ENCODE measurements around the gene CLDND2. TPM values are rescaled to one million over a fixed set of nuclear protein-coding genes. Genes with fewer than 3 reads are reported as not detected.

The CLDND2 gene
- total and polyA plus RNA-seq, 10 of the 15 experiments (the other 5 are each of a cell fraction or from before 2014, with no cell fraction given): 0.24 to 7.1 (median 1.8) TPM; not detected in 1

Other genes starting within 250 kb of the CLDND2 start
Only the 7 nearest of the 16 such genes appear.
- not detected in 2 replicates for gene IGLON5, start 57.4 kb downstream of the CLDND2 start, total RNA-seq (2014; rRNA removed)
- gene IGLON5, start 57.4 kb downstream of the CLDND2 start, total RNA-seq (2014; rRNA removed; fragmentation: Illumina TruSeq; extraction: Trizol): not detected in 2 replicates
- gene IGLON5, start 57.4 kb downstream of the CLDND2 start, total RNA-seq (2021): not detected in 2 replicates
- not detected in 2 replicates for gene IGLON5, start 57.4 kb downstream of the CLDND2 start, polyA plus RNA-seq (2011; rRNA removed)
- not detected in 2 replicates for gene IGLON5, start 57.4 kb downstream of the CLDND2 start, polyA plus RNA-seq (2014; fragmentation: Illumina TruSeq; extraction: Trizol)
- not detected for gene IGLON5, start 57.4 kb downstream of the CLDND2 start, polyA plus RNA-seq (2014; fragmentation: Nextera tagmentation; extraction: Ambion mirVana)
- gene IGLON5, start 57.4 kb downstream of the CLDND2 start, polyA plus RNA-seq (2014; rRNA removed): not detected in 2 replicates
- not detected for gene IGLON5, start 57.4 kb downstream of the CLDND2 start, polyA plus RNA-seq (2016; fragmentation: Nextera tagmentation; extraction: Ambion mirVana)
- gene VSIG10L, start 26.9 kb downstream of the CLDND2 start, total RNA-seq (2014; rRNA removed): 0.16 and 0.23 TPM in 2 replicates
- gene VSIG10L, start 26.9 kb downstream of the CLDND2 start, total RNA-seq (2014; rRNA removed; fragmentation: Illumina TruSeq; extraction: Trizol): 0.18 and 0.27 TPM in 2 replicates
- 0.64 and 0.77 TPM in 2 replicates for gene VSIG10L, start 26.9 kb downstream of the CLDND2 start, total RNA-seq (2021)
- gene VSIG10L, start 26.9 kb downstream of the CLDND2 start, polyA plus RNA-seq (2011; rRNA removed): 0.62 and 0.80 TPM in 2 replicates
- gene VSIG10L, start 26.9 kb downstream of the CLDND2 start, polyA plus RNA-seq (2014; fragmentation: Illumina TruSeq; extraction: Trizol): 0.59 and 0.62 TPM in 2 replicates
- gene VSIG10L, start 26.9 kb downstream of the CLDND2 start, polyA plus RNA-seq (2014; fragmentation: Nextera tagmentation; extraction: Ambion mirVana): under 1 TPM; 0.09 to 0.11 TPM
- 0.47 and 0.67 TPM in 2 replicates for gene VSIG10L, start 26.9 kb downstream of the CLDND2 start, polyA plus RNA-seq (2014; rRNA removed)
- gene VSIG10L, start 26.9 kb downstream of the CLDND2 start, polyA plus RNA-seq (2016; fragmentation: Nextera tagmentation; extraction: Ambion mirVana): under 1 TPM; 0.40 to 0.93 TPM
- gene ETFB, start 2.6 kb downstream of the CLDND2 start, total RNA-seq (2014; rRNA removed): 75.9 and 82.7 TPM in 2 replicates
- 77.3 and 92.8 TPM in 2 replicates for gene ETFB, start 2.6 kb downstream of the CLDND2 start, total RNA-seq (2014; rRNA removed; fragmentation: Illumina TruSeq; extraction: Trizol)
- gene ETFB, start 2.6 kb downstream of the CLDND2 start, total RNA-seq (2021): 129 and 133 TPM in 2 replicates
- gene ETFB, start 2.6 kb downstream of the CLDND2 start, polyA plus RNA-seq (2011; rRNA removed): 35.9 and 66.3 TPM in 2 replicates
- 5.2 and 33.4 TPM in 2 replicates for gene ETFB, start 2.6 kb downstream of the CLDND2 start, polyA plus RNA-seq (2014; fragmentation: Illumina TruSeq; extraction: Trizol)
- 10 to 100 TPM; 15.1 to 50.1 TPM for gene ETFB, start 2.6 kb downstream of the CLDND2 start, polyA plus RNA-seq (2014; fragmentation: Nextera tagmentation; extraction: Ambion mirVana)
- 108 and 126 TPM in 2 replicates for gene ETFB, start 2.6 kb downstream of the CLDND2 start, polyA plus RNA-seq (2014; rRNA removed)
- 100 to 1,000 TPM; 142 to 166 TPM for gene ETFB, start 2.6 kb downstream of the CLDND2 start, polyA plus RNA-seq (2016; fragmentation: Nextera tagmentation; extraction: Ambion mirVana)
- gene NKG7, start 3.7 kb upstream of the CLDND2 start, total RNA-seq (2014; rRNA removed): 16.2 and 17.1 TPM in 2 replicates
- gene NKG7, start 3.7 kb upstream of the CLDND2 start, total RNA-seq (2014; rRNA removed; fragmentation: Illumina TruSeq; extraction: Trizol): 10.0 and 11.3 TPM in 2 replicates
- gene NKG7, start 3.7 kb upstream of the CLDND2 start, total RNA-seq (2021): 21.0 and 23.1 TPM in 2 replicates
- gene NKG7, start 3.7 kb upstream of the CLDND2 start, polyA plus RNA-seq (2011; rRNA removed): 5.2 and 14.4 TPM in 2 replicates
- gene NKG7, start 3.7 kb upstream of the CLDND2 start, polyA plus RNA-seq (2014; fragmentation: Illumina TruSeq; extraction: Trizol): 5.0 and 15.7 TPM in 2 replicates
- gene NKG7, start 3.7 kb upstream of the CLDND2 start, polyA plus RNA-seq (2014; fragmentation: Nextera tagmentation; extraction: Ambion mirVana): 10 to 100 TPM; 35.1 to 48.7 TPM
- gene NKG7, start 3.7 kb upstream of the CLDND2 start, polyA plus RNA-seq (2014; rRNA removed): 27.3 and 29.5 TPM in 2 replicates
- 10 to 100 TPM; 21.5 to 24.7 TPM for gene NKG7, start 3.7 kb upstream of the CLDND2 start, polyA plus RNA-seq (2016; fragmentation: Nextera tagmentation; extraction: Ambion mirVana)
- gene LIM2, start 19.0 kb upstream of the CLDND2 start, total RNA-seq (2014; rRNA removed): not detected in 2 replicates
- gene LIM2, start 19.0 kb upstream of the CLDND2 start, total RNA-seq (2014; rRNA removed; fragmentation: Illumina TruSeq; extraction: Trizol): not detected in 2 replicates
- gene LIM2, start 19.0 kb upstream of the CLDND2 start, total RNA-seq (2021): not detected in 2 replicates
- gene LIM2, start 19.0 kb upstream of the CLDND2 start, polyA plus RNA-seq (2011; rRNA removed): not detected in 2 replicates
- not detected in 2 replicates for gene LIM2, start 19.0 kb upstream of the CLDND2 start, polyA plus RNA-seq (2014; fragmentation: Illumina TruSeq; extraction: Trizol)
- not detected for gene LIM2, start 19.0 kb upstream of the CLDND2 start, polyA plus RNA-seq (2014; fragmentation: Nextera tagmentation; extraction: Ambion mirVana)
- not detected in 2 replicates for gene LIM2, start 19.0 kb upstream of the CLDND2 start, polyA plus RNA-seq (2014; rRNA removed)
- not detected for gene LIM2, start 19.0 kb upstream of the CLDND2 start, polyA plus RNA-seq (2016; fragmentation: Nextera tagmentation; extraction: Ambion mirVana)
- 0.11 TPM in 1 of 2 replicates, not detected in the other for gene C19orf84, start 21.6 kb upstream of the CLDND2 start, total RNA-seq (2014; rRNA removed)
- not detected in 2 replicates for gene C19orf84, start 21.6 kb upstream of the CLDND2 start, total RNA-seq (2014; rRNA removed; fragmentation: Illumina TruSeq; extraction: Trizol)
- 0.21 and 0.29 TPM in 2 replicates for gene C19orf84, start 21.6 kb upstream of the CLDND2 start, total RNA-seq (2021)
- gene C19orf84, start 21.6 kb upstream of the CLDND2 start, polyA plus RNA-seq (2011; rRNA removed): 0.08 TPM in 1 of 2 replicates, not detected in the other
- gene C19orf84, start 21.6 kb upstream of the CLDND2 start, polyA plus RNA-seq (2014; fragmentation: Illumina TruSeq; extraction: Trizol): 0.10 and 0.46 TPM in 2 replicates
- gene C19orf84, start 21.6 kb upstream of the CLDND2 start, polyA plus RNA-seq (2014; fragmentation: Nextera tagmentation; extraction: Ambion mirVana): not detected
- 0.15 TPM in 1 of 2 replicates, not detected in the other for gene C19orf84, start 21.6 kb upstream of the CLDND2 start, polyA plus RNA-seq (2014; rRNA removed)
- gene C19orf84, start 21.6 kb upstream of the CLDND2 start, polyA plus RNA-seq (2016; fragmentation: Nextera tagmentation; extraction: Ambion mirVana): under 1 TPM; 0.09 to 0.35 TPM
- gene SIGLEC10, start 48.6 kb upstream of the CLDND2 start, total RNA-seq (2014; rRNA removed): 11.3 and 13.0 TPM in 2 replicates
- gene SIGLEC10, start 48.6 kb upstream of the CLDND2 start, total RNA-seq (2014; rRNA removed; fragmentation: Illumina TruSeq; extraction: Trizol): 7.0 and 7.7 TPM in 2 replicates
- gene SIGLEC10, start 48.6 kb upstream of the CLDND2 start, total RNA-seq (2021): 12.2 and 13.3 TPM in 2 replicates
- gene SIGLEC10, start 48.6 kb upstream of the CLDND2 start, polyA plus RNA-seq (2011; rRNA removed): 1.4 and 2.3 TPM in 2 replicates
- gene SIGLEC10, start 48.6 kb upstream of the CLDND2 start, polyA plus RNA-seq (2014; fragmentation: Illumina TruSeq; extraction: Trizol): 13.0 and 16.8 TPM in 2 replicates
- gene SIGLEC10, start 48.6 kb upstream of the CLDND2 start, polyA plus RNA-seq (2014; fragmentation: Nextera tagmentation; extraction: Ambion mirVana): 1 to 10 TPM; 2.5 to 3.0 TPM
- gene SIGLEC10, start 48.6 kb upstream of the CLDND2 start, polyA plus RNA-seq (2014; rRNA removed): 12.9 and 14.8 TPM in 2 replicates
- 1 to 10 TPM; 7.5 to 7.9 TPM for gene SIGLEC10, start 48.6 kb upstream of the CLDND2 start, polyA plus RNA-seq (2016; fragmentation: Nextera tagmentation; extraction: Ambion mirVana)